Tibial artery (tissue), 4 donors: ENCODE measurements around the gene KPNA5.

Source experiments
- DNase-seq, 2 donors: peaks; one replicate each; pipeline ENCODE4 v3.0.0-alpha.2; 2019
- H3K27ac ChIP-seq, 2 donors: fragments of 200-600 bp; sonication (generic) in 1 of 2; 1 replicate in 1 of 2; 2 replicates in 1 of 2; pipeline ENCODE4 v1.5.1; 2018 to 2019; ENCODE audit warnings: mild to moderate bottlenecking in 1 of 2
- H3K27me3 ChIP-seq, 2 donors: fragments of 200-600 bp; sonication (generic) in 1 of 2; one replicate each; pipeline versions ENCODE4 v1.5.1 to v1.6.0; 2016 to 2019
- H3K36me3 ChIP-seq, 3 donors: fragments of 200-600 bp; sonication (generic) in 2 of 3; one replicate each; pipeline ENCODE4 v1.5.1; 2016 to 2019; ENCODE audit warnings: mild to moderate bottlenecking in 2 of 3
- H3K4me1 ChIP-seq, 4 donors: fragments of 200-600 bp; sonication (generic) in 2 of 4; 1 replicate in 3 of 4; 2 replicates in 1 of 4; pipeline ENCODE4 v1.5.1; 2016 to 2019
- H3K4me3 ChIP-seq, 2 donors: fragments of 200-600 bp; sonication (generic) in 1 of 2; 1 replicate in 1 of 2; 2 replicates in 1 of 2; pipeline ENCODE4 v1.5.1; 2018 to 2019; ENCODE audit warnings: mild to moderate bottlenecking in 2 of 2
- H3K9me3 ChIP-seq, 3 donors: fragments of 200-600 bp; sonication (generic) in 1 of 3; one replicate each; pipeline ENCODE4 v1.5.1; 2016 to 2019
- CTCF ChIP-seq, 2 experiments: fragments of 200-600 bp in 1 of 2; fragments of 450-650 bp in 1 of 2; IDR thresholded peaks; one replicate each; pipeline ENCODE4 v1.5.1; 2017 to 2019; ENCODE audit warnings: antibody characterized with exemption in 2 of 2, mild to moderate bottlenecking in 1 of 2, moderate library complexity in 1 of 2
- intact Hi-C: fragments of 100-400 bp; cut with DNase I; formaldehyde crosslinking; loops from one replicate; pipeline ENCODE4 v1.15.0; 2023; ENCODE audit warnings: low total_unique reads

The KPNA5 gene

GRCh38 chr6:116741571-116741970 is 60.6 kb downstream of the KPNA5 start:
- no peaks in the 10 kb centered on the region for H3K4me1 ChIP-seq
- H3K9me3 ChIP-seq: peaks cover 6 to 16% (median 7%) of the 10 kb centered on the region in 3 donors
- H3K36me3 ChIP-seq: peaks cover 0 to 14% (median 11%) of the 10 kb centered on the region in 3 donors
- H3K27ac ChIP-seq: no peak overlapping the region
- no peaks in the 10 kb centered on the region for H3K27me3 ChIP-seq
- DNase-seq: no peak
- intact Hi-C loops: no loop called here
- H3K4me3 ChIP-seq: no peak overlapping the region
- TF ChIP-seq CTCF (IDR thresholded peaks at IDR 0.05): no peak

- peaks cover 4 to 10% (median 6%) of the 10 kb centered on the region in 3 donors for H3K9me3 ChIP-seq
- no peaks in the 10 kb centered on the region for H3K27me3 ChIP-seq
- H3K27ac ChIP-seq: no peak overlapping the region
- no peak for TF ChIP-seq CTCF (IDR thresholded peaks at IDR 0.05)
- H3K4me3 ChIP-seq: no peak overlapping the region
- DNase-seq: no peak
- H3K36me3 ChIP-seq: no peaks in the 10 kb centered on the region
- no peaks in the 10 kb centered on the region for H3K4me1 ChIP-seq
- intact Hi-C loops: no loop called here
Measured at GRCh38 chr6:116745176-116745575, 64.2 kb downstream of the KPNA5 start.

DNA sequence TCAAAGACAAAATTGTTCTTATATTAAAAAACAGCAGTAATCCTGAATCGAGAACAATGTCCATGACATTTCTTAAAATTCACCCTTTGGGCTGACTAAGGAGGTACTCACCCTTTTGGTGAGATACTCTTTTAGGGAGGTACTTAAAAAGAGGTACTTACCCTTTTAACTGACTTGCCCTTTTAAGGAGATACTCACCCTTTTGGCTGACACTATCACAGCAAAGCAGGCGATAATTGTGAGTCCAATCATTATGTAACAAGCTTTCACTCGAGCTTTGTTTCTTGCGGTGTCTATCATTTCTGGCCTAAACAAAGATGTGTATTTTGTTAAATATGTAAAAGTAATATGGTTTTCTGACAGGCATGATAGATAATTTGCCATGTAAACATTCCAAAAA is 80.8 kb downstream of the KPNA5 start:
- Histone ChIP-seq H3K4me3 (no peak overlapping the region), H3K36me3 (no peaks in the 10 kb centered on the region), H3K9me3 (no peaks in the 10 kb centered on the region), H3K4me1 (peaks cover 0 to 15% (median 11%) of the 10 kb centered on the region in 4 donors), H3K27ac (no peak overlapping the region), H3K27me3 (peaks cover 0 to 26% of the 10 kb centered on the region in 2 donors)
- intact Hi-C loops: no loop called here
- no peak for TF ChIP-seq CTCF (IDR thresholded peaks at IDR 0.05)
- DNase-seq: no peak

GRCh38 chr6:116762235-116762634 is 81.2 kb downstream of the KPNA5 start:
- Histone ChIP-seq H3K4me1 (peaks cover 0 to 15% (median 11%) of the 10 kb centered on the region in 4 donors), H3K27ac (no peak overlapping the region), H3K36me3 (no peaks in the 10 kb centered on the region), H3K27me3 (peaks cover 0 to 26% of the 10 kb centered on the region in 2 donors), H3K4me3 (no peak overlapping the region), H3K9me3 (no peaks in the 10 kb centered on the region)
- intact Hi-C loops: no loop called here
- no peak for TF ChIP-seq CTCF (IDR thresholded peaks at IDR 0.05)
- no peak for DNase-seq

- intact Hi-C loops: no loop called here
- no peak for TF ChIP-seq CTCF (IDR thresholded peaks at IDR 0.05)
Measured at GRCh38 chr6:116763048-116763447, 82.0 kb downstream of the KPNA5 start.

More at GRCh38 chr6:116763048-116763447, 82.0 kb downstream of the KPNA5 start:
- Histone ChIP-seq H3K27me3 (peaks cover 0 to 26% of the 10 kb centered on the region in 2 donors), H3K9me3 (no peaks in the 10 kb centered on the region), H3K4me1 (peaks cover 0 to 15% (median 11%) of the 10 kb centered on the region in 4 donors), H3K36me3 (no peaks in the 10 kb centered on the region), H3K4me3 (no peak overlapping the region), H3K27ac (no peak overlapping the region)
- no peak for DNase-seq
